NT2/D1 (cell line): ENCODE data around the gene LRP8.
A peak's percentile ranks its signal among the peaks of the same experiment; 100 is the strongest.

Experiments used
- DNase-seq: peaks from one replicate; pipeline ENCODE4 v3.0.0-alpha.2; 2011; ENCODE audit warnings: low read depth, low spot score
- H3K27me3 ChIP-seq: 2 replicates; pipeline ENCODE4 v1.6.0; 2011; ENCODE audit warnings: mild to moderate bottlenecking; ENCODE audit not compliant: insufficient read length, insufficient read depth
- H3K36me3 ChIP-seq: 2 replicates; pipeline ENCODE4 v1.6.1; 2011; ENCODE audit warnings: mild to moderate bottlenecking, low read length, mixed read lengths; ENCODE audit not compliant: insufficient read depth, insufficient read length
- H3K4me1 ChIP-seq: 2 replicates; pipeline ENCODE4 v1.5.1; 2011; ENCODE audit not compliant: insufficient read depth, insufficient read length
- H3K4me3 ChIP-seq: 2 replicates; pipeline ENCODE4 v1.5.1; 2011; ENCODE audit warnings: low read depth; ENCODE audit not compliant: insufficient read length
- H3K9ac ChIP-seq: 2 replicates; pipeline ENCODE4 v1.6.0; 2011; ENCODE audit warnings: low read depth; ENCODE audit not compliant: insufficient read length
- H3K9me3 ChIP-seq: 2 replicates; pipeline ENCODE4 v1.5.1; 2011; ENCODE audit warnings: mild to moderate bottlenecking, low read length; ENCODE audit not compliant: insufficient read depth
- SUZ12 ChIP-seq: IDR thresholded peaks from 2 replicates; pipeline ENCODE4 v1.6.1; 2011; ENCODE audit not compliant: insufficient read length, insufficient read depth; ENCODE audit errors: extremely low read depth
- YY1 ChIP-seq: IDR thresholded peaks from 2 replicates; pipeline ENCODE4 v1.6.1; 2011; ENCODE audit not compliant: insufficient read length, insufficient read depth
- ZNF274 ChIP-seq: IDR thresholded peaks from 2 replicates; pipeline ENCODE4 v1.6.1; 2011; ENCODE audit warnings: mild to moderate bottlenecking, low read depth, low read length

LRP8 gene

GRCh38 chr1:53349369-53349835, 21.5 kb upstream of the LRP8 start:
- DNase-seq = no peak
- no peaks in the 10 kb centered on the region for H3K36me3 ChIP-seq
- peaks cover 15% of the 10 kb centered on the region for H3K4me1 ChIP-seq
- no peak overlapping the region for H3K9ac ChIP-seq
- H3K27me3 ChIP-seq = no peaks in the 10 kb centered on the region
- H3K4me3 ChIP-seq = no peak overlapping the region
- H3K9me3 ChIP-seq = no peaks in the 10 kb centered on the region
- no peak for TF ChIP-seq ZNF274
- TF ChIP-seq YY1 = no peak
- no peak for TF ChIP-seq SUZ12

GRCh38 chr1:53348486-53349368, 20.9 kb upstream of the LRP8 start:
- H3K9me3 ChIP-seq = no peaks in the 10 kb centered on the region
- H3K36me3 ChIP-seq = no peaks in the 10 kb centered on the region
- no peak for TF ChIP-seq YY1
- no peak for TF ChIP-seq SUZ12
- TF ChIP-seq ZNF274 = no peak
- H3K9ac ChIP-seq = peak overlapping the region; percentile 23
- peaks cover 21% of the 10 kb centered on the region for H3K4me1 ChIP-seq
- DNase-seq = no peak
- H3K27me3 ChIP-seq = no peaks in the 10 kb centered on the region
- H3K4me3 ChIP-seq = no peak overlapping the region

DNA sequence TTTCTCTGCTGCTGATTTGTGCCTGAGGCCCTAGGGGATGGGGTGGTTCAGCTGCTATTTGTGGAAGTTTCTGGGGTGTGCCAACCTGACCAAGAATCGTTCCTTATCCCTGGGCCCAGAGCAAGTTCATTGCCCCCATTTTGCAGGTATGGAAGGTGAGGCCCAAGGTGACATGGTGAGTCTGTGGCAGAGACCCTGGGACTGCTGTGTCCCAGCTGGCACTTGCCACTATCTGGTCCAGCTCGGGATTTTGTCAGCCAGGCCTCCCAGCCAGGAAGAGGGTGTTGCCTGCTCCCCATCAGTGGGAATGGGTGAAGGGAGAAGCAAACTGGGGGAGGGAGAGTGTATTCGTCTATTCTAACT, 18.9 kb upstream of the LRP8 start:
- Histone ChIP-seq H3K36me3 (no peaks in the 10 kb centered on the region), H3K4me1 (peaks cover 22% of the 10 kb centered on the region), H3K9ac (no peak overlapping the region), H3K9me3 (no peaks in the 10 kb centered on the region), H3K27me3 (no peaks in the 10 kb centered on the region), H3K4me3 (no peak overlapping the region)
- no peak for DNase-seq
- no peak for TF ChIP-seq SUZ12
- TF ChIP-seq ZNF274 = no peak
- TF ChIP-seq YY1 = no peak

DNA sequence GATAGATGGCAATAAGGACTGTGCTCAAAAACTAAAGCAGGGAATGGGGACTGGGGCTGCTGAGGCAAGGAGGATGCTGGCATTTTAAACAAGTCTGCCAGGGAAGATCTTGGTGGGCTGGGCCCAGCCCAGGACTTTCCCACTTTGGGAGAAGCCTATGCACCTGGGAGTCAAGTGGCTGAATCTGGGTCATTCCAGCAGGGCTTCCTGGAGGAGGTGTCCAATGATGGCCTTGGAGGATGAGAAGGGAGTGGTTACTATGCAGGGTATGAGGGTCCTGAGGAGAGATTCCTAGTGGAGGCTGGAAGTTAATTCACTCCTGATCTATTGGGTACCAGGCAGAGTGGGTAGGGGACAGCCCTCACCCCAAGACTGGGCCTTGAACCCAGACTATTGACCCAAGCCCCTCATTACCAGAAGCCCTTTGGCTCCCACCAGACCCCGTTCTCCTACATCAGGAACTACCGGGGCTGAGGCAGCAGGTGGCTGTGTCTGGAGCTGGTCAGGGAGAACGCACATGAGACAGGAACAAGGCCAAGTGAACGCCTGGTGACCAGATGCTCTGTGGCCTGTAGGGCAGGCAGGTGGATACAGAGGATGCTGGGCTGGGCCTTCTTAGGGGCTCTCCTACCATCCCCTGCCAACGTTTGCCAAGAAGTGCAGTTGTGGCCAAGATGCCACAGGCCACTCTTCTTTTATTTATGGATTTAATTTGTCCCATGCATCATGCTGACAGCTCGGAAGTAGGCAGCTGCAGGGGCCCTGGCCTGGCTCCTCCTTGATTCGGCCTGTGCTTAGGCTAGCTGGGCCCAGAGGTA, 18.3 kb upstream of the LRP8 start:
- peaks cover 20% of the 10 kb centered on the region for H3K4me1 ChIP-seq
- no peak for DNase-seq
- H3K27me3 ChIP-seq = no peaks in the 10 kb centered on the region
- H3K36me3 ChIP-seq = no peaks in the 10 kb centered on the region
- TF ChIP-seq SUZ12 (no peak), YY1 (no peak), ZNF274 (no peak)
- H3K4me3 ChIP-seq = no peak overlapping the region
- H3K9ac ChIP-seq = no peak overlapping the region
- H3K9me3 ChIP-seq = 0 out of 2 replicates have a peak, but pooled peaks cover 2% of the 10 kb centered on the region

DNA sequence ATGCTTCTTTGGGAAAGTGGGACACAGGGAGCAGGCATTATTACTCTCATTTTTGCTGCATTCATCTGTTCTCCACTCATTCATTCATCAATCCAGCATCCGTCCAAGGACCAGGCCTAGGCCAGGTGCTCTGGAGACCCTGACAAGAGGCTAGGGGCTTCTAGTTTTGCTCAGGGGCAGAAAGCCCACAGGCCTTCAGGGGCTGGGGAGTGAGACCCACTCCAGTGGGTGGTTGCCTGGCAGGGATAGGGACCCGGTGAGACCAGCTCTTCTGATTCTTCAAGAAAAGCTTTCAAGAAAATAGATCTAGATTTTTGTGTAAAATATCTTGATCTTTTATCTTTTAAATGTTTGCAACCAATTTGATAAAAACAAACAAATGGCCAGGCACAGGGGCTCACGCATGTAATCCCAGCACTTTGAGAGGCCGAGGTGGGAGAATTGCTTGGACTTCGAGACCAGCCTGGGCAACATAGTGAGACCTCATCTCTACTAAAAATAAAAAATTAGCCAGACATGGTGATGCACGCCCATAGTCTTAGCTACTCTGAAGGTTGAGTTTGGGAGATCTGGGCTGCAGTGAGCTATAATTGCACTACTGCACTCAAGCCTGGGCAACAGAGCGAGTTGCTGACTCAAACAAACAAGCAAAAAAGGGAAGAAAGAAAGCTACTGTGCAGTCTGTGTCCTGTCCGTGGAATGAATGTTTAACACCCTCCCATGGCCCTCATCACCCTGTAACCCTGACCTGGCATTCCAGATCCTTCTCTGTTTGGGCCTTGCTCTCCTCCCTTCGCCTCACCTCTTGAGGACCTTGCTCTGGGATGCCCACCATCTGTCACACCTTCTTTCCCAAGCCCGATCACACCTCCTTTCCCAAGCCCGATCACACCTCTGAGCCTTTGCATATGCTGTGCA, 17.3 kb upstream of the LRP8 start:
- no peak for DNase-seq
- TF ChIP-seq SUZ12 = no peak
- Histone ChIP-seq H3K4me1 (peaks cover 15% of the 10 kb centered on the region), H3K27me3 (no peaks in the 10 kb centered on the region), H3K36me3 (no peaks in the 10 kb centered on the region), H3K4me3 (no peak overlapping the region), H3K9ac (no peak overlapping the region), H3K9me3 (peaks cover 6% of the 10 kb centered on the region; the same call in 1 of the 2 replicates)

GRCh38 chr1:53343831-53344668, 16.2 kb upstream of the LRP8 start:
- TF ChIP-seq SUZ12 (no peak), YY1 (no peak), ZNF274 (no peak)
- peaks cover 17% of the 10 kb centered on the region for H3K4me1 ChIP-seq
- H3K36me3 ChIP-seq = no peaks in the 10 kb centered on the region
- H3K27me3 ChIP-seq = no peaks in the 10 kb centered on the region
- H3K9ac ChIP-seq = peak overlapping the region; percentile 8
- no peak overlapping the region for H3K4me3 ChIP-seq
- peaks cover 6% of the 10 kb centered on the region; the same call in 1 of the 2 replicates for H3K9me3 ChIP-seq
- DNase-seq = no peak
